CD4-positive, alpha-beta T cell treated with Interferon gamma for 1 hour (primary cell): ENCODE measurements around the gene TBL2.
"Not testable (repeated sequence)": the region's sequence is repeated elsewhere in the genome, so short reads cannot be mapped to it uniquely, and the experiment has no call there.

Experiments used
- DNase-seq: peaks from one replicate; pipeline ENCODE4 v3.0.0-alpha.2; 2020

TBL2 gene

GRCh38 chr7:73606801-73607691 is 28.7 kb upstream of the TBL2 start:
- DNase-seq, result peak; percentile 44

- DNase-seq, result no peak
Measured at GRCh38 chr7:73605601-73606220, 27.3 kb upstream of the TBL2 start.

DNA sequence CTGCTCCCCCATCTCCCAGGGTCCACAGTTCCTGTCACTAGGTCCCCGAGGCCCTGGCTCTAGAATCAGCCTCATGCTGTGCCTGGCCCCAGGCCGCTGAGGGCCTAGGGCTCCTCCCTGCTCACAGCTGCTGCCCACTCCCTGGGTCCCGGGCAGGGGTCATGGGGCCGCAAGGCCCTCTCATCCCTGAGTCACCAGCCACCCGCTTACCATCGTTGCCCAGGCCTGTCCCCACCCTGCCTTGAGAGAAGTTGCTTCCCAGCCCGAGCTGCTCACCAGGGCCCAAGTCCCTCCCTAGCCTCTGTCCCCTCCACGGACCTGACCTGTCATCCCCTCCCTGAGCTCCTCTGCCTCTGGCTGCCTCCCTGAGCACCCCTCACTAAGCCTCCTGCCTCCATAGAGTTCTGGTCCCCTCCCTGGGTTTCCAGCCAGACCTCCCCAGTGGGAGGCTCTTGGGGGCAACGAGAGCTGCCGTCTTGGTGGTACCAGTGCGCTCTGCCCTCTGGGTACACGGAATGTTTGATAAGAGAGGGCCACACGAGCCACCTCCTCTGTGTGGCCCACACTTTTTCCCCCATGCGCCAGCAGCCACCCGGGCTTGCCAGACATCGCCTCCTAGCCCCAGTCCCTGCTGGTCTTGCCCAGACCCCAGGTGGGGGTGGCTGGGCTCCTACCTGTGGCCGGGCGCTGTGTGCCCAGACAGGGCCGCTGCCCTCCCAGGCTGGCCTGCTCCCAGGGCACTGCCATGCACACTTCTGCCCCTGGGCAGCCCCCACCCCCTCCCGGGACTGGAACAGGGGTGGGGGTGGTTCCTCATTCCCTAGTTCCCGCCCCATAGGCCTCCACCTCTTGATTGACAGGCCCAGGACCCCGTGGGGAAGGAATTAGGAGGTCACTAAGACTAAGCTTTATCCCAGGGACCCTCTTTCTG is 24.6 kb upstream of the TBL2 start:
- DNase-seq, result no peak

DNA sequence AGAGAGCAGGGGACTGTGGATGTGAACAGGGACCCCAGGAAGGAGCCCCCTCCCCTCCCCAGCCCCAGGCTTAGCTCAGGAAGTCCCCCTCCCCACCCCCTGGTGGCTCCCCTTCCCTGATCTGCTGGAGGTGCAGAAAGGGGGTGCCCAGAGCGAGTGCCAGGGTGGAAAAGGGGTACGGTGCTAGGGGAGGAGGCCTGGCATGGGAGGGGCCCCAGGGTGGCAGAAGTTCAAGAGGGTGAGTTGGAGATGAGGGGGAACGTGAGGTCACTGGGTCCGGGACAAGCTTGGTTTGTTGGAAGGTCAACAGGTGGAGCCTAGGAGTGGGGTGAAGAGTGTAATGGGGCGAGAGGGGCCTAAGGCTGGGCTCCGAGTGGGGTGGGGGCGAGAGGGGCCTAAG is 21.5 kb upstream of the TBL2 start:
- no peak for DNase-seq

DNA sequence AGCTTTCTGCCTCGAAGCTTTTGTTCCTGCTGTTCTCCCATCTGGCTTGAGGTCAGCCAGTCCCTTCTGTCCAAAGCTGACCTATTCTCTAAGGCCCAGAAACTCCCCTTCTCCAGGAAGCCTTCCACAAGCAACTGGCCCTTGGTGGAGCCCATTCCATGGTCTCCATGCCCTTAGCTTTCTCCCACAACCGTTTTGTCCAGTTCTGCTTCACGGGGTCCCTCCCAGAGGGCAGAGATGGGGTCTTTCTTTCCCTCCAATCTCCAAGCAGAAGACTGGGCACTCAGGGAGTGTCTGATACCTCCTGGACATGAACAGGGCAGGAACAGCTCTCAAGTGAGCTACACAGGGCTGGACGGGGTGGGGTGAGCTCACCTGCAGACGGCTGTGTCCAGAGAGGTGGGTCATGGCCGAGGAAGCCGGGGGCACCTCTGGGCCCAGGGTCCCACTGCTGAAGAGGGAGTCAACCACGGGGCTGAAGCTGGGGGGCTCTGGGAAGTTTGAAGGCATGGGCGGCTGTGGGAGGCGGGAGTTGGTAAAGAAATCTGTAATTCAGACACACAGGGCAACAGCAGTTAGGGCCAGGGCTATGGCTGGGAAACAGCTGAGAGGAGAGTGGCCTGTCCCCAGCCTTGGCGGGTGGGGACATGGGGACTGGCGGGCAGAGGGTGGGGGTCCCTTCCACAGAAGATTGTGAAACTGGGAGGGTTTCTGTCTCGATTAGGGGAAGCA is 20.9 kb upstream of the TBL2 start:
- DNase-seq, result no peak

DNA sequence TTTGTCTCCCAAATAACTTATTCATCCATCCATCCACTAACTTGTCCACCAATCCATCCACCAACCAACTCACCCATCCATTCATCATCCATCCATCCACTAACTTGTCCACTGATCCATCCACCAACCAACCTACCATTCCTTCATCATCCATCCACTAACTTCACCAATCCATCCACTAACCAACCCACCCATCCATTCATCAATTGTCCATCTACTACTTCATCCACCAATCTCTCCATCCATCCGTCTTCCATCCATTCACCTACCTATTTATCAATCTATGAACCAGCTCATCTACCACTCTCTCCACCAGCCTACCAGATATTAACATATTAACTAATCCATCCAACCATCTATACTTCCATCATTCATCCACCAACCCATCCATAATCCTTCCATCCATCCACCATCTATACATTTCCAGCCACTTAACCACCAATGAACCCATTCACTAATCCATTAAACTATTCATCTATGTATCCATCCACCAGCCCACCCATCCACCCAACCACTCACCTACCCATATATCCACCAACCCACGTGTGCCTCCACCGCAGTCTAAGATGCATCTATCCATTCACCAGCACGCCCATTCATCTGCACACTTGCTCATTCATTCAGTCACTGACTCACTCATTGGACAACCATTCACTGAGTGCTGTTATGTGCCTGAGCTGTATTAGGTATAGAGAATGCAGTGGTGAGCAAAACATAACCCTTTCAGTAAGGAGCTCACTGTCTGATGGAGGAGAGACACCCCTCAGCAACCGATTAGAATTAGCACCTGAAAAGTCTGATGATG is 19.8 kb upstream of the TBL2 start:
- no peak for DNase-seq

- no peak for DNase-seq
Measured at GRCh38 chr7:73596191-73597065, 18.0 kb upstream of the TBL2 start.

- no peak for DNase-seq
Measured at GRCh38 chr7:73595358-73595757, 17.0 kb upstream of the TBL2 start.

GRCh38 chr7:73593207-73594045 is 15.0 kb upstream of the TBL2 start:
- DNase-seq, result no peak

DNA sequence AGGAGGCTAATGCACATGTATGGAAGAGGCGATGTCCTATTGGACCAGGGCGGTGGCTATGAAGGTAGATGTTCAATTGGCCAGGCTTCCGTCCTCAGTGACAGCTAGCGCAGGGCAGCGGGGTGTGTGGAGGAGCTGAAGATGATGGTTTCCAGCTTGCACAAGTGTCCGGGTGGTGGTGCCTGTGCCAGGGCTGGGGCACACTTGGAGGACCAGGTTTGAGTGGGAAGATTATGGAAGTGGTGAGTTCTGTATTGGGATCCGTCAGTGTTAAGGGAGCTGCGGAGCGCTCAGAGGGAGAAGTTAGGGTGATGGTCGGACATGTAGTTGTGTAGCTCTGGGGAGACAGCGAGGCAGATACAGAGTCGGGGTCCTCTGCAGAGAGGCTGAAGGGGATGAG is 8.5 kb upstream of the TBL2 start:
- DNase-seq, result no peak

- DNase-seq, result no peak
Measured at GRCh38 chr7:73585196-73585595, 6.8 kb upstream of the TBL2 start.

GRCh38 chr7:73582664-73583202 is 4.4 kb upstream of the TBL2 start:
- DNase-seq, result no peak

DNA sequence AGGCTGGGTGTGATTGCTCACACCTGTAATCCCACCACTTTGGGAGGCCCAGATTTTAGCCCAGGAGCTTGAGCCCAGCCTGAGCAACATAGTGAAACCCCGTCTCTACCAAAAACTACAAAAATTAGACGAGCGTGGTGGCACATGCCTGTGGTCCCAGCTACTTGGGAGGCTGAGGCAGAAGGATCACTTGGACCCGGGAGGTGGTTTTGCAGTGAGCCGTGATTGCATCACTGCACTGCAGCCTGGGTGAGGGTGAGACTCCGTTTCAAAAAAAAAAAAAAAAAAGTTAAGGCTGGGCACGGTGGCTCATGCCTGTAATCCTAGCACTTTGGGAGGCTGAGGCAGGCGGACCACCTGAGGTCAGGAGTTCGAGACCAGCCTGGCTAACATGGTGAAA is 2.6 kb upstream of the TBL2 start:
- not testable (repeated sequence) for DNase-seq

- DNase-seq, result no peak
Measured at GRCh38 chr7:73577627-73578341, 595 bp downstream of the TBL2 start.

DNA sequence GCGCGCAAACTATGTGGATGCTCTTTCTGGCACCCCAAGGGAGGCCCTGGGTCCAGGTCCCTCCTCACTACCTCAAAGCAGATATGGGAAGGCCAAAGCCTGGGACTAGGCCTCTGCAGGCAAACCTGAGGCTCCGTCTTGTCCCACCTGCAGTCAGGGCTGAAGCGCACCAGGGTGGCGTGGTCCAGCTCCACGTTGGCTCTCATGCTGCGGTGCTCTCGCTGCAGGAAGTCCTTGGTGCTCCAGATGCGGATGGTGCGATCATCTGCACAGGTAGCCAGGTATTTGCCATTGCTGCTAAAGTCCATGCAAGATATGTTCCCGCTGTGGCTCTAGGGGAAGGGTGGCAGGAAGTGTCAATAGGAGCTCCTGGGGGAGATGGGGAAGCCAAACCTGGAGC is 4.6 kb downstream of the TBL2 start:
- DNase-seq, result no peak

DNA sequence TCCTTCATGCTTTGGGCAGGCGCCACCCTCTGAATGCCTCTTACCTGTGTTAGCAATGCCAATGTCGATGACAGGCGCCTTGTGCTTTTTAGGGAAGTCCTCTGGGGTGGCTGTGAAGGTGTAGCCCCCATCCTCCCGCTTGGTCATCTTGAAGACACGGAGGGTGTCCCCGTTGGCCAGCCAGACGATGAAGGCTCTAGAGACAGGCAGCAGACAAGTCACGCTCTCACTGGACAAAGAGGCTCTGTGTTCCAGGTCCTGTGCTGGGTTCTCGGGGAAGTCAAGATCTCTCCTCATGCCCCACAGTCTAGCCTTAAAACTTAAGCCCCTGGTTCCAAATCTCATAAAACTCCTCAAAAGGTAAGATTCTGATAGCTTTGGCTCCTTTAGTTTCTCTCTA is 5.1 kb downstream of the TBL2 start:
- DNase-seq, result no peak

GRCh38 chr7:73572767-73573186 is 5.6 kb downstream of the TBL2 start:
- DNase-seq, result no peak

GRCh38 chr7:73570977-73571376 is 7.4 kb downstream of the TBL2 start:
- no peak for DNase-seq

DNA sequence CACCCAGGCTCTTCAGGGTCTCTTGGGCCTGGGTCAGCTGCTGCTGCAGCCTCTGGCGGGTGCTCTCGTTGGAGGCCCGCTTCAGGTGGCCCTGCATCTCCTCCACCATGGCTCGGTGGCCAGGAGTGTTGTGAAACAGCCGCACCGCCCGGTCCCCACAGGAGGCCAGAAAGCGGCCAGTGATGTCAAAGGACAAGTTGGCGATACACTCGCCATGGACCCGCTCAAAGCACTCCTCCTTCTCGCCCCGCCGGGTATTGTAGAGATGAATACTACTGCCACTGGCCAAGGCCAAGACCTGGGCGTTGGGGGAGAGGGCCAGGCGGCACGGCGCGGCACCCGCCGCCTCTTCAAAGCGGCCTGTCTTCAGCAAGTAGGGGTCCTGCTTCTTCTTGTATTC is 7.9 kb downstream of the TBL2 start:
- DNase-seq, result no peak
